Glutamatergic neuron (in vitro differentiated cells): ENCODE measurements around the gene CCDC170. TPM values are rescaled to one million over a fixed set of nuclear protein-coding genes. Genes with fewer than 3 reads are reported as not detected.

ENCODE experiments used
- DNase-seq: peaks from one replicate; pipeline ENCODE4 v3.0.0; 2022
- H3K27ac Mint-ChIP-seq: one replicate; pipeline ENCODE4 v1.8.0; 2020; ENCODE audit warnings: mild to moderate bottlenecking, mixed read lengths, inconsistent platforms; ENCODE audit not compliant: unreplicated experiment
- H3K27me3 Mint-ChIP-seq: one replicate; pipeline ENCODE4 v1.8.0; 2020; ENCODE audit warnings: mild to moderate bottlenecking, moderate library complexity, mixed read lengths, inconsistent platforms; ENCODE audit not compliant: unreplicated experiment
- H3K36me3 Mint-ChIP-seq: one replicate; pipeline ENCODE4 v1.8.0; 2020; ENCODE audit warnings: mild to moderate bottlenecking, mixed read lengths, inconsistent platforms; ENCODE audit not compliant: unreplicated experiment
- H3K4me1 Mint-ChIP-seq: one replicate; pipeline ENCODE4 v1.8.0; 2020; ENCODE audit warnings: mild to moderate bottlenecking, low read depth, mixed read lengths, inconsistent platforms; ENCODE audit not compliant: unreplicated experiment
- H3K4me3 Mint-ChIP-seq: one replicate; pipeline ENCODE4 v1.8.0; 2020; ENCODE audit warnings: mild to moderate bottlenecking, mixed read lengths, inconsistent platforms; ENCODE audit not compliant: unreplicated experiment
- H3K9me3 Mint-ChIP-seq: one replicate; pipeline ENCODE4 v1.8.0; 2020; ENCODE audit warnings: mild to moderate bottlenecking, moderate library complexity, mixed read lengths, inconsistent platforms; ENCODE audit not compliant: unreplicated experiment
- total RNA-seq: library from RNA; stranded (reverse); fragmentation: NEBNext Ultra II Directional; extraction: Animal tissue kit (Norgen Biotek cat#: 25700); gene quantifications from one replicate; pipeline ENCODE4 v1.2.1, GENCODE V29; 2021; ENCODE audit not compliant: unreplicated experiment
- TF ChIP-seq, protein P1 (sequence below): fragments of 200-600 bp; sonication (generic); IDR thresholded peaks from one replicate; pipeline ENCODE4 v1.5.0; 2021; ENCODE audit not compliant: partially characterized antibody, unreplicated experiment

Gene CCDC170
- total RNA-seq, 1 donor from 2014 or later: not detected

DNA sequence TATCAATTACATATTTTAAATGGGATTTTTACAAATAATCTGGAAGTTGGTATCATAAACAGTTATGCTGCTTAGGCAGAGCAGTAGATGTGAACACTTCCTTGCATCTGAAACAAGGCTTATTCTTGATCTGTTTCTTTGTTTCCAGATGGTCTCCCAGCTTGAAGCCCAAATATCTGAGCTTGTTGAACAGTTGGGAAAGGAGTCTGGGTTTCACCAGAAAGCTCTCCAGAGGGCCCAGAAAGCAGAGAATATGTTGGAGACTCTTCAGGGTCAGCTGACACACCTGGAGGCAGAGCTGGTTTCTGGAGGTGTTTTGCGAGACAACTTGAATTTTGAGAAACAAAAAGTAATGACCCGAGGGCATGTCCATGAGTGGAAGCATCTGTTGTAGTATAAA is 91.9 kb downstream of the CCDC170 start:
- H3K4me3 Mint-ChIP-seq: no peak overlapping the region
- no peak for DNase-seq
- no peaks in the 10 kb centered on the region for H3K4me1 Mint-ChIP-seq
- H3K27me3 Mint-ChIP-seq: peaks cover 5% of the 10 kb centered on the region
- no peak overlapping the region for H3K27ac Mint-ChIP-seq
- H3K9me3 Mint-ChIP-seq: peaks cover 5% of the 10 kb centered on the region
- TF ChIP-seq, protein P1, sequence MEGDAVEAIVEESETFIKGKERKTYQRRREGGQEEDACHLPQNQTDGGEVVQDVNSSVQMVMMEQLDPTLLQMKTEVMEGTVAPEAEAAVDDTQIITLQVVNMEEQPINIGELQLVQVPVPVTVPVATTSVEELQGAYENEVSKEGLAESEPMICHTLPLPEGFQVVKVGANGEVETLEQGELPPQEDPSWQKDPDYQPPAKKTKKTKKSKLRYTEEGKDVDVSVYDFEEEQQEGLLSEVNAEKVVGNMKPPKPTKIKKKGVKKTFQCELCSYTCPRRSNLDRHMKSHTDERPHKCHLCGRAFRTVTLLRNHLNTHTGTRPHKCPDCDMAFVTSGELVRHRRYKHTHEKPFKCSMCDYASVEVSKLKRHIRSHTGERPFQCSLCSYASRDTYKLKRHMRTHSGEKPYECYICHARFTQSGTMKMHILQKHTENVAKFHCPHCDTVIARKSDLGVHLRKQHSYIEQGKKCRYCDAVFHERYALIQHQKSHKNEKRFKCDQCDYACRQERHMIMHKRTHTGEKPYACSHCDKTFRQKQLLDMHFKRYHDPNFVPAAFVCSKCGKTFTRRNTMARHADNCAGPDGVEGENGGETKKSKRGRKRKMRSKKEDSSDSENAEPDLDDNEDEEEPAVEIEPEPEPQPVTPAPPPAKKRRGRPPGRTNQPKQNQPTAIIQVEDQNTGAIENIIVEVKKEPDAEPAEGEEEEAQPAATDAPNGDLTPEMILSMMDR: no peak
- peaks cover 4% of the 10 kb centered on the region for H3K36me3 Mint-ChIP-seq

- Mint-ChIP-seq H3K36me3 (no peaks in the 10 kb centered on the region), H3K9me3 (peaks cover 4% of the 10 kb centered on the region), H3K27me3 (peaks cover 2% of the 10 kb centered on the region), H3K4me3 (no peak overlapping the region), H3K4me1 (no peaks in the 10 kb centered on the region), H3K27ac (no peak overlapping the region)
- TF ChIP-seq, protein P1: no peak
- DNase-seq: no peak
Measured at GRCh38 chr6:151589667-151590066, 95.8 kb downstream of the CCDC170 start.

DNA sequence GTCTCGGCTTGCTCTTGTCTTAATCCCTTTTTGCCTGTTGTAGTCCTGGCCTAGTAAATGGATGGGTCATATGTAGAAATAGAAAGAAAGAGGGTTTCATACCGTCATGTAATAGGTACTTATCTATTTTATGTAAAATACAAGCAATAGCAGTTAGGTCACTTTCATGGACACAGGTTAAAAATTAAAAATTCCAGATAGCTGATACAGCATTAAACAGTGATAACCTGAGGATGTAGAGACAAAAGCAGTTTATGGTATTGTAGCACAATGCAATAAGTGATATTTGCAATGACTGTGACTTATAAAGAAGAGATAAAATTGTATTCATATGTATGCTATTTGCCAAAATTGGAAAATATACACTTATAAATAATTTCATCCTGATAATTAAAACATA is 96.9 kb downstream of the CCDC170 start:
- Mint-ChIP-seq H3K4me1 (no peaks in the 10 kb centered on the region), H3K4me3 (no peak overlapping the region), H3K36me3 (no peaks in the 10 kb centered on the region), H3K27ac (no peak overlapping the region), H3K27me3 (peaks cover 2% of the 10 kb centered on the region), H3K9me3 (peaks cover 2% of the 10 kb centered on the region)
- TF ChIP-seq, protein P1: no peak
- no peak for DNase-seq

GRCh38 chr6:151592449-151593159 is 98.8 kb downstream of the CCDC170 start:
- Mint-ChIP-seq H3K4me3 (no peak overlapping the region), H3K4me1 (no peaks in the 10 kb centered on the region), H3K36me3 (no peaks in the 10 kb centered on the region), H3K27me3 (no peaks in the 10 kb centered on the region), H3K27ac (no peak overlapping the region), H3K9me3 (peaks cover 2% of the 10 kb centered on the region)
- DNase-seq: no peak
- TF ChIP-seq, protein P1: no peak

DNA sequence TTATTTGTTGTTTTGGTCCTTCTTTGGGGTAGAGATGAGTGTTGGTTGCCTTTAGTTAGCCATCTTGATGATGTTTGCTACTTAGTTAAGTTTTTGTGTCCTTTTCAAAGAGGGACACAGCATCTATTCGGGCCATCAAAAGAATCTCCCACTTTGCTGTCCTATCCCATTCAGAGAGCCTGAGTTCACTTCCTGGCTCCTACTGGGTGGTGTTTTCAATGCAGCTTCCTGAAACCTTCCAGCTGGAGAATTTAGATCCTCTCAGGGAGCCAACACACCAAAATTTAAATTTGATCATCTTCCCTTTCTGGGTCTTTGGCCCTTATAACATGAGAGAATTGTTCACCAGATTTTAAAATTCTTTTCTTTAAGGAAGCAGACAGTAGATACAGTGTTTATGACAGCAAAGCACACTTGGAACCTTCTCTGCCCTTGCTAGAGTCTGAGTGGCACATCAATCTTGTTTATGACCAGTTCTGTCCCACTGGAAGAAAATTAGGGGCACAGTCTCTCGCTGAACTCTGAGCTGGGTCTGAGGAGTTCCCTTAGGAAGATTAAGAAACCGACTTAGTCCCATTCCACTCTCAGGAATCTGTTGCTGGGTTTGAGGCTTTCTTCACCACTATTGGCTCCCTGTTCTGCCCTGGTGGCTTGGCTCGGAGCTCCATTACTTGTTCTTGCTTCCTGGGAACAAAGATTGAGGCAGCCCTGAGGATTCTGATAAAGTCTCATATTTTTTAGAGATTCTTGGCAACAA is 115.5 kb downstream of the CCDC170 start:
- Mint-ChIP-seq H3K4me1 (no peaks in the 10 kb centered on the region), H3K4me3 (no peak overlapping the region), H3K27me3 (no peaks in the 10 kb centered on the region), H3K27ac (no peak overlapping the region), H3K36me3 (no peaks in the 10 kb centered on the region), H3K9me3 (no peaks in the 10 kb centered on the region)
- no peak for DNase-seq
- TF ChIP-seq, protein P1: no peak
